Suppressor macrophage treated with lipopolysaccharide for 1 hour (primary cell): ENCODE results near the gene ZDHHC14.

Source experiments
- DNase-seq, 3 donors: peaks; one replicate each; pipeline ENCODE4 v3.0.0-alpha.2; 2020 to 2022

ZDHHC14 gene

DNA sequence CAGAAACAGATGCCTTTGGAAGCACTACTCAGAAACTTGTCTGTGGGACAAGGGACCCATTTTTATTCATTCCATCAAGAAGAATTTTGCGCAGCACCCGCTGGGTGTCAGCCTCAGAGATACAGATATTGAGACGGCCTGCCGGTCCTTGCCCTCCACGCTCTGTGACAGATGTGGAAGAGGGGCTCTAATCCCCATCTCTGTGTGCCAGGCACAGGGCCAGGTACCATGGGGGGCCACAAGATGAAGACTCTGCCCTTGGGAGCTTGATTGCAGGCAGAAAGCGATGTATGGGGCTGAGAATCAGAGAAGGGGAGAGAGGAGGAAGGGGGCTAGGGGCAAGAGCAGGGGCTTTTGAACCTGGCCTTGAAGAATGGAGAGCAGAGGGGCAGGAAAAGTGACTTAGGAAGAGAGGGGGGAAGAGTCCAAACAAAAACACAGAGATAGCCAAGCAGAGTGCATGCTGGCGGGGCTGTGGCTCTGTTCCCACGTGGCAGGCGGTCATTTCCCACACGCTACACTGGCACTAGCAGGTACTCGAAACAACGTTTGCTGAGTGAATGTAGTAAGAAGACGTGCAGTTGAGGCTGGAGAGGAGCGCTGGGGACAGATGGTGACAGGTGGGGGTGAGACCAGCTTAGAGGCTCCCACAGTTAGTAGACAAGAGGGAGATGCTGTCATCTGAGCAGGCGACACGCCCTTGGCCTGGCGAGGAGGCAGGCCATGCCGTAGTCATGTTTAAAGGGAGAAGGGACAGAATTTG is 271.8 kb downstream of the ZDHHC14 start:
- DNase-seq, result no peak

GRCh38 chr6:157653521-157653920 is 272.5 kb downstream of the ZDHHC14 start:
- DNase-seq, result no peak

DNA sequence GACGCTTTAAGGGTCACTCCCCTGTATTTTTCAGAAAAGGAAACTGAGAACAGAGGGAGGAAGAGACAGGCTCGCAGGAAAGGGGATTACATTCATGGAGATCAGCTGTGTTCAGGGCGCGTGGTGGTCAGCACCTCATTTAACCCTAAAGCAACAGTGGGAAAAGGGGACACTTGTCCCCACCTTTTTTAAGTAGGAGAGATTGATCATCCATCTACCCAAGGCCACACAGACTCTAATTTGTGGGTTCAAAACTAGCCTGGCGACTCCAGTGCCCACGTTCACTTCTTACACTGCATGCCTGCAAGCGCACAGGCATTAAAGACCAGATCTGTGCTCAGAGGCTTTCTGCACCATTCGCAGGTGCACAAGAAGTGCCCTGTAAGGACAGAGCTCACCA is 274.1 kb downstream of the ZDHHC14 start:
- DNase-seq, result no peak

GRCh38 chr6:157656437-157656997 is 275.5 kb downstream of the ZDHHC14 start:
- no peak for DNase-seq

DNA sequence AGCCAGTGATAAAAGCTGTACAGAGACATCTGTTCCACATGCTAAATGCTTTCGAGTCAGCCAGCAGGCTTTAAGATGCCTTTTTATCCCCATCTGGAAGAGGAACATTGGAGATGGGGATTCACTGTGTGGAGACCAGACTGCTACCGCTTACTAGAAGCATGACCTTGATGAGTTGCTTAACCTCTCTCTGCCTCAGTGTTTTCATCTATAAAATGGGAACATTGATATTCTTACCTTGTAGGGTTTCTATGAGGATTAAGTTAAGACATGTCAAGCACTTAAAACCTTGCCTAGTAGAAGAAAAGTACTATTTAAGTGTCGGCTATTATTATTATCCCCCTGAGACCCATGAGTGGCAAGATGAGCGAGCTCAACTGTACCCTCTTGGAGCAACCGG is 276.8 kb downstream of the ZDHHC14 start:
- no peak for DNase-seq

GRCh38 chr6:157658301-157658700 is 277.3 kb downstream of the ZDHHC14 start:
- no peak for DNase-seq

GRCh38 chr6:157659536-157660271 is 278.7 kb downstream of the ZDHHC14 start:
- DNase-seq, result no peak

- no peak for DNase-seq
Measured at GRCh38 chr6:157660414-157660813, 279.4 kb downstream of the ZDHHC14 start.

- no peak for DNase-seq
Measured at GRCh38 chr6:157661652-157662051, 280.7 kb downstream of the ZDHHC14 start.

- no peak for DNase-seq
Measured at GRCh38 chr6:157663261-157663660, 282.3 kb downstream of the ZDHHC14 start.

DNA sequence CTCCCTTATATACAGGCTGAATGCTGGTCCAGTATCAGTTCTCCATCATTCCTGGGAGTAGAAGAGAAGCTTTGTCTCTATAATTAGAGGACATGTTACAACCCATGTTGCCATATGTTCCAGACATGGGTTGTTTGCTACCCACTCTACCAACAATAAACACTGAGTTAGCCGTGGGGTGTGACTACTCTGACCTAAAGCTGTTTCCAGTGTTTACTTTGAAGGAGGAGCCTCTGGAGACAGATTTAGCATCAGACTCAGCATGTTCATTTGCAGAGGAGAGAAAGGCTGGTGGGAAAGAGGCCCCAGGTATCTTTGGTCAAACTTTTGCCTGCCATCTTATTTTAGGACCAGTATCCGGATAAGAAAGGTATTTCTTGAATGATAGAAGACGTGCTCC is 284.2 kb downstream of the ZDHHC14 start:
- no peak for DNase-seq

GRCh38 chr6:157666729-157667128 is 285.7 kb downstream of the ZDHHC14 start:
- no peak for DNase-seq

GRCh38 chr6:157667211-157668008 is 286.4 kb downstream of the ZDHHC14 start:
- DNase-seq, result peak; percentile 66 to 78 (median 76)

GRCh38 chr6:157668009-157668401 is 287.0 kb downstream of the ZDHHC14 start:
- DNase-seq, result no peak

- DNase-seq, result no peak
Measured at GRCh38 chr6:157668713-157669112, 287.7 kb downstream of the ZDHHC14 start.

DNA sequence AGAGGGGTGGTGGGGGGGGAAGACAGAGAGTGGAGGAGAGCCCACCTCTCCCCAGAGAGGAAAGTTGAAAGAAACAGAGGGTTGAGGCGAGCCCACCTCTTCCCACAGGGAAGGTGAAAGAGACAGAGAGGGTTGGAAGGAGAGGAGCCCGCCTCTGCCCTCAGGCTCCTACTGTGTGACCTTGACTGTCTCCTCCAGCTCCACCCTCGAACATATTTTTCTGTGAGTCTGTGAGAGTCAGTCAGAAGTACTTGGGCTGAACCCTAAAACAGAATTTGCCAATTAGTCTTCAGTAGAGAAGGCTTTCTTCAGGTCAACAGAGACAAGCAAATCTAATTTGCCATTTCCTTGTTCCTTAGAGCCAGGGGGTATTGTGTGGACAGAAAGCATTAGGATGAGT is 288.3 kb downstream of the ZDHHC14 start:
- DNase-seq, result no peak

DNA sequence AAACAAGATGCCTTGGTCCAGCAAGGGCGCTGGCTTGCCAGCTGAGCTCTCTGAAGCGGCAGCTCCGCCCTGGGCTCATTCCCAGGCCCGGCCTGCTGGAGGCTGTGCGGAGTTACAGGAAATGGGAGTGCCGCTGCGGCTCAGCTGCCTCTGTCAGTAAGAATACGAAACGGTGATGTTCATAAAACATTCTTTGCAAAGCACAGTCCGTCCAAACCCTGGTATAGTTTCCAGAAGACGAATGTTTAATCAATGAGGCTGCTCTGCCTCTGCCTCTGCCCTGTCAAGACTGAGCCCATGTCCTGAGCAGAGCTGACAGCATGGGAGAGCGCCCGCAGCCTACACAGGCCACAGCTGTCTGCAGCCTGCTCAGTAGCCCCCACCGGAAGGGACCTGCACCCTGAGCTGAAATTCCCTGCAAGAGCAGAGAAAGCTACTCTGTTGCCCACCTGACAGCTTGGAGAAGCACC is 288.8 kb downstream of the ZDHHC14 start:
- DNase-seq, result peak; percentile 52 to 65 (median 52)

GRCh38 chr6:157670466-157671186 is 289.6 kb downstream of the ZDHHC14 start:
- peak; percentile 30 to 44 (median 44) for DNase-seq

DNA sequence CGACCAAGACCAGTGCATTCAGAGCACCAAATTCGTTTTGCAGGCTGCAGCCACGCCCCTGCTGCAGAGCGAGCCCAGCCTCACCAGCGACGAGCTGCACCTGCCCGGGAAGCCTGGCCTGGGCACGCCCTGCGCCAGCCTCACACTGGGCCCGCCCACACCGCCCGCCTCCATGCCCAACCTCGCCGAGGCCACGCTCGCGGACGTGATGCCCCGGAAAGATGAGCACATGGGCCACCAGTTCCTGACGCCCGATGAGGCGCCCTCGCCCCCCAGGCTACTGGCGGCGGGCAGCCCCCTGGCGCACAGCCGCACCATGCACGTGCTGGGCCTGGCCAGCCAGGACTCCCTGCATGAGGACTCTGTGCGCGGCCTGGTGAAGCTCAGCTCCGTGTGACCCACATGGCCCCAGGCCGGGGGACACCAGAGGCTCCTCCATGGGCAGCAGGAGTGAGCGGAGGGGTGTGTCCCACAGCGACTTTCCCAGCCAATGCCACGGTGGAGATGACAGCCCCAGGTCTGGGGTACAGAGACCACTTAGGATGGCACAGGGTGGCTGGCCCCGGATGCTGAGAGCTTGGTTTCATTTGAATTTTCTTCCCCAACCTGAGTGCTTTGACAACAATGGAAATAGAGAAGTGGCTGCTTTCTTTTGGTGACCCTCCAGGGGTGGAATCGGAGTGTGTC is 291.9 kb downstream of the ZDHHC14 start:
- DNase-seq, result no peak

DNA sequence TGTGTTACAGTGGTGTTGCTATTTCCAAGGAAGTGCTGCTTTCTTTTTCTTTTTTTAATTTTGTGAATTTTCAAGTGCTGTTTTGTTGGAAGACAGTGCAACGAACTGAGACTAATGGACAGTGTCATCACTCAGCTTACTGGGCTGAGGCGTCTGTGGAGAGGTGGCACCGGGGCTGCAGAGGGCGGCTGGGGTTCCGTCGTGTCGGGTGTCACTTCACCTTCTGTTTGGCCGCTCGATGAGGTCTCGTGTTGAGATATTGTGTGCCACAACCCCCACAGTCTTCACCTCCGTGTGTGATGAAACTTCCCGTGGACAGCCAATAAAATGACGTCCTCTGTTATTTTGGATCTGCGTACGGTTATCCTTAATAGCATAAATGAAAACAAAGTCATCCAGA is 292.6 kb downstream of the ZDHHC14 start:
- DNase-seq, result no peak

DNA sequence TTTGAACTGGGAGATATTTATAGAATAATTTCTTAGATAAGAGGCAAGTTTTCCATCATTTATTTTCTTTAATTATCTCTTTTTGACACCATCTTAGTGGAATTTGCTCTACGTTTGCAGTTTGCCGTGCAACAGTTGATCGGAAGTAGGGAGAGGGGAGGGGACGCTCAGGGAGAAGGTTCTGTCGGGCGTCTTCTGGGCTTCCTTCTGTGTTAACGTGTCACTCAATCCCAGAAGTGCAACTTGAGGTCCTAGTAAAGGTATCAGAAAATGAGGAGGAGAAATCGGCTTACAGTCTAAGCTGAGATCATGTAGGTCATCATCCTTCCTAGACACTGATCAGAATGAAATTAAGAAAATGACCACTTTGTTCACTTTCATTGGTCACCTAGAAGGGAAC is 293.1 kb downstream of the ZDHHC14 start:
- no peak for DNase-seq

DNA sequence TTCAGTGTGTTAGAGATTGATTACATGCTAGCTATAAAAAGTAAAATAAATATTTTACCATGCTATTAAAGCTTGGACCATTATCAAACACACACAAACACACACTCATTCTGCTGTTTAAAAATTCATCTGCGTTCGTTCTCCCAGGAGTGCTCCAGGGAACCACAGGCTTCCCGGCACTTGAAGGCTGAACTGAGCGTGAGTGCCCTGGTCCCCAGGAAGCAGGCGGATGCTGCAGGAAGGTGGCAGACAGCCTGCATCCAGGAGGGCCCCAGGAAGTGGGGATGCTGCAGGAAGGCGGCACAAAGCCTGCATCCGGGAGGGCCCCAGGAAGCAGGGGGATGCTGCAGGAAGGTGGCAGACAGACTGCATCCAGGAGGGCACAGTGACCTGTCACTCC is 294.8 kb downstream of the ZDHHC14 start:
- DNase-seq, result no peak
